ENCODE results near the gene SLC39A7.

The SLC39A7 gene, protein sequence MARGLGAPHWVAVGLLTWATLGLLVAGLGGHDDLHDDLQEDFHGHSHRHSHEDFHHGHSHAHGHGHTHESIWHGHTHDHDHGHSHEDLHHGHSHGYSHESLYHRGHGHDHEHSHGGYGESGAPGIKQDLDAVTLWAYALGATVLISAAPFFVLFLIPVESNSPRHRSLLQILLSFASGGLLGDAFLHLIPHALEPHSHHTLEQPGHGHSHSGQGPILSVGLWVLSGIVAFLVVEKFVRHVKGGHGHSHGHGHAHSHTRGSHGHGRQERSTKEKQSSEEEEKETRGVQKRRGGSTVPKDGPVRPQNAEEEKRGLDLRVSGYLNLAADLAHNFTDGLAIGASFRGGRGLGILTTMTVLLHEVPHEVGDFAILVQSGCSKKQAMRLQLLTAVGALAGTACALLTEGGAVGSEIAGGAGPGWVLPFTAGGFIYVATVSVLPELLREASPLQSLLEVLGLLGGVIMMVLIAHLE

DNA sequence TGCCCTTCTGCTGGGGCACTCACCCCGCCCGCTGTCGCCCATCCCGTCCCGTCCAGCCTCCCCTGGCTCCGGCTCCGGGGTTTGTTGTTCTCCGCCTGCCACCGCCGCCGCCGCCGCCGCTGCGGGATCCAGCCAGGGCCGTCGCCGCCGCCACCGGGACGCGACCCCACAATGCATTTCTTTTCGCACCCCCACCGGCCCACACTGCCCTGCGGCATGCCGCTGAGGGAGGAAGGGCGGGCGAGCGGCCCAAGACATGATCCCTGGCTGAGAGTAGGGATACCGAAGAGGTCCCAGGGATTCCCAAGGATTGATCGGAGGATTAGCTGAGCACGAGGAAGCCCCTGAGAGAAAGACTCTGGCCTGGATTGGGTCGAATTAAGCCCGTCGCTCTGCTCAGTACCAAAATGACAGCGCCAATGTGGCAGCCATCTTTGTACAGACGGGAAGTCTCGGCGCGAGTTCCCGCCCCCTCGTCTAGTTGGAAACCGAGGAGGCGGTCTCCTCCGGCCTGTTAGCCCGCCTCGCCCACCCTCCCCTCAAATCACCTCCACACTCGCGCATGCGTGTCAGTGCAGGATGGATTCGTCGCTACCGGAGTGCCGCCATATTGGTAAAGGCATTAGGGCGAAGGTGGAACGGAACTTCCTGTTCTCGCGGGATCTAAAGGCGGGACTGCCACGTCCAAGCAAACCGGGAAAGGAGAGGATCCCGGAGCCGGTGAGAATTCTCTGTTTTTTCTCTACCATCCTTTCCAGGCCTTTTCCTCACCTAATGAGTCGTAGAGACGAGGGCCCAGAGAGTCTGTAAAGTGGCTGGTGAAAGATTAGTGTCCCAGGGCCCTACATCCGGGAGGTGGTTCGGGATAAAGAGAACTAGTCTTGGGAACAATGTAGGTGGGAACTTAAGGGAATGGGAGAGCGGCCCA lies at the start of gene SLC39A7, which contains the start of gene RXRB:
TSS of gene SLC39A7 (plus strand) at position 649 of the 928 bp plus-strand sequence. CDS start 379 bp downstream, outside the sequence.
TSS of gene RXRB (minus strand) at position 447 of the 928 bp plus-strand sequence. CDS start at position 258, 189 bp downstream.
- DNase-seq = peak; percentile 98 to 99

DNA sequence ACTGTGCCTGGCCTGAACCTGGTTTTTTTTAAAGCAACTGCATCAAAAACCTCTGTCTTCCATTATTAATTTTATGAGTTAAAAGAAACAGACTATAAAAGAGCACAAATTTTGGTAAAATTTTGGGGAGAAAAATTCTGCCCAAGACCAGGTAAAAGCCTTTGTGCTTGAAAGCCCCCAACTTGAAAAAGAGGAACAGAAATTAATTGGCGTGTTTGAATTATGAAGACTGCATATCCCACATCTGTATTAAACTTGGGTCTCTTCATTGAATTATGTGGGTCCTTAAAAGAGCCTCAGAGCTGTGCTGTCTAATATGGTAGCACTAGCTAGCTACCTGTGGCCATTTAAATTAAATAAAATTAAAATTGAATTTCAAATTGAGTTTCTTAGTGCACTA lies 49.6 kb upstream of the SLC39A7 start:
- no peak for DNase-seq

DNA sequence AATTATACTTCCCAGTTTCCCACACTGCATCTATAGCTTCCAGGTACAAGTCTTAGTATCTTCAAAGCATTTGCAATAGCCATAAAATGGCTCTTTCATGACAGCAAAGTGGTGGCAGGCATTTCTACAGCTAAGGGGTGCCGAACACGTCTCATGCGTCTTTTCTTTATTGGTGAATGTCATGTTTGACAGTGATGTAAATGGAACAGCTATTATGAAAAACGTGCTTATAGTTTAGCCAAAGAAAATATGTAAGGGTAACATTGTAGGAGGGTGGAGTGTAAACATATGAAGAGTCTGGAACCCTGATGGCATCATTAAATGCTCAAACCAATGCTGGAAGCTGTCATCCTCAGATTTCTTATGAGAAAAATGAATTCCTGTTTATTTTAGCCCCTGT lies 46.3 kb upstream of the SLC39A7 start:
- no peak for DNase-seq

DNA sequence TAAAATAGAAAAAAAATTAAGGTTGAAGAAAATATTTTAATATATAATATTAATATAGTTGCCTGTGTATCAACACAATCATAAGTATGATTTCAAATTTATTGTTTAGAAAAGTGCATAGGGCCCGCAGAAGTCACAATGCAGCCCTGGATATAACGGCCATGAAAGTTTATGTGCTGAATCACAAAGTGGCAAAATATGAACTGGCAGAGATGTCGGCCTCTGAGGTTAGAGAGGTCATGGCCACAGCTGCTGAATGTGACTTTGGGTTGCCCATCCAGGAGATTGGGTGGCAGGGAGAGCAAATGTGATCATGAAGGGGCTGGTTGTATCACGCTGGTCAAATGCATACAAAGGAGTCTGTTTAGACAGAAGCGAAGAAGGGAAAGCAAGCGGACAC lies 44.1 kb upstream of the SLC39A7 start:
- no peak for DNase-seq

DNA sequence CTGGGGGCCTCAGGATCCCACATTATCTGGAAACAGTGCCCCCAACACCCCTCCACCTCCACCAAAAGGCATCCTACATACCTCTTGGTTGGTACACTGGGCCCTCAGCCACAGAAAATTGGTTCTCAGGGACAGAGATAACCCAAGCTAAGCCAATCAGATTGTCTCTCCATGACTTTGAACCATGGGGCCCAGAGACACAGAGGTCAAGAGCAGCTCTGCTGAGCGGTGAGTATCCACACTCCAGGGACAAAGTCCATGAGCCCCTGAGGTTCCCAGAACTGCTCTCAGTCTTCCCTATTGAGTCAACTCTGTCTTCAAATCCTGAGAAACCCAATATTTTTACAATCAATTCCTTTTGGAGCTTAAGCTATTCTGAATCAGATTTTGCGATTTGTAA lies 43.7 kb upstream of the SLC39A7 start:
- DNase-seq = no peak

DNA sequence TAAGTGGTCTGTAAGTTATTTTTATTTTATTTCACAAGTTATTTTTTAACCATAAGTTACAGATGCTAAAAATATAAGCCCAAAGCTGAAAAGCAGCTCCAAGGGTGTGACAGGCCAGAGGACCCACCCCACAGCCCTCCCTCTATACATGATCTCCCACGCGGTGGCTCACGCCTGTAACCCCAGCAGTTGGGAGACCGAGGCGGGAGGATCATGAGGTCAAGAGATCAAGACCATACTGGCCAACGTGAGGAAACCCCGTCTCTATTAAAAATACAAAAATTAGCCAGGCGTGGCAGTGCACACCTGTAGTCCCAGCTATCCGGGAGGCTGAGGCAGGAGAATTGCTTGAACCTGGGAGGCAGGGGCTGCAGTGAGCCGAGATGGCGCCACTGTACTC lies 40.6 kb upstream of the SLC39A7 start:
- no peak for DNase-seq

DNA sequence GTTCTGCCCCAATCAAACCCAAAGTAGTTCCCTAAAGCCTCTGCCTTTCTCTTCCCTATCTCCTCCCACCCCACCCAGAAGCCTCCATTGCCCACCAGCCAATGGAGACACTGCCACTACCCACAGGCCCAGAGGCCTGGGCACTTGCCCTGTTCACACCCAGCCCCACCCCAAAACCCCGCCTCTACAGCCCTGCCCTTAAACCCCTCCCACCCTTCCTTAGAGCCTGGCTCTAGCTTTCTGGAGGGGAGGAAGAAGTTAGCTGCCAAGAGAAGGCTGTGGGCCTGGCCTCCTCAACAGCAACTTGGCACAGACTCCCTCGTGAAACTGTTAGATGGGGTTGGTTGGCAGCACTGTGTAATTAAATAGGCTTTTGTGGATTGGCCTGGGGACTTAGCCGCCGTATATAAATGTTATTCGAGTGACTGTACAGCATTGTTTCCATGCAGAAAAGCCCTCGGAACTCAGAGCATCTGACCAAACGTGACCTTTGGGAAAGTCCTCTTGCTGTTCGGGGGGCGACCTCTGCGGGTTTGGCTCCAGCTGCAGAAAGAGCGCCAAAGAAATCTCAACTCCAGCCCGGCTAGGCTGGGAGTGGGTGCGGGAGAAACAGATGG lies 39.8 kb upstream of the SLC39A7 start:
- DNase-seq = no peak

DNA sequence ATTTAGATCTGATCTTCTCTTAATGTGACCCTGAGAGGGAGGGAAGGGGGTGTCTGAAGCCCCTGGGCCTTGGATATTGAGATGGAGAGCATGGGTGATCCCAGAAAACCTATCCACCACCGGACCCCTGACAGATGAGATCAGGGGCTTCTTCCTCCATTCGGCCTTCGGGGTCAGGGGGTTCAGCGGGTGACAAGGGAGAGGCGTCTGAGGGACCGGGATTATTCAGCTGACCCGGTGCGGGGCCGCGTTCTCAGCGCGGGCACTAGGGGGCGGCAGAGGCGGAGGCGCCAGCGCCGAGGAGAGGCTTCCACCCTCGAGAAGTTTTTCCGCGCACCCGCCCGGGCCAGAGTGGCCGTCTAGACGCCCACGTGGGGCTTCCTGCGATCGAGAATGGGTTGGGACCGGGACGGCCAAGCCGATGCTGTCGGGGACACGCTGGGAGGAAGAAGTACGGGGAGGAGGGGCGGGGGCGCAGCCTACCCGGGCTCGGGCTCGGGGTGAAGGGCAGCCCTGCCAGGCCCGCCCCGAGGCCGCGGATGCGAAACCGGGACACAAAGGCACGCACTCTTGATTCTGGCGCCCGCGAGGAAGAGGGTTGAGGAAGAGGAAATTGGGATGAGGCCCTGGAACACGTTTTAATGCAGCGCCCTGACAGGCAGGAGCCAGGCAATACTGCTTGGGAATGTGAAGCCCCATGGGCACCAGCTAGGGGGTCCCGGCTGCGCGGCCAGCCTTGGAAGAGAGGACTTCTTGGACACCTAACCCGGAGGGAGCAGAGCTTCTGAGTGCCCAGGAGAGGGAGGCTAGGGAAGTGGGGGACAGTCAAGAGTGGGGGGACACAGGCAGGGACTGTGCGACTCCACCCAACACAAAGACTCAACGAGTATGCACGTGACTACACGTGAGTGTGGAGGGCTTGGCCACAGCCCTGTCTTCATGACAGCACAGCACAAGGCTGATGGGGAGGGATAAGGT lies 39.0 kb upstream of the SLC39A7 start:
- DNase-seq = peak; percentile 75 to 79

DNA sequence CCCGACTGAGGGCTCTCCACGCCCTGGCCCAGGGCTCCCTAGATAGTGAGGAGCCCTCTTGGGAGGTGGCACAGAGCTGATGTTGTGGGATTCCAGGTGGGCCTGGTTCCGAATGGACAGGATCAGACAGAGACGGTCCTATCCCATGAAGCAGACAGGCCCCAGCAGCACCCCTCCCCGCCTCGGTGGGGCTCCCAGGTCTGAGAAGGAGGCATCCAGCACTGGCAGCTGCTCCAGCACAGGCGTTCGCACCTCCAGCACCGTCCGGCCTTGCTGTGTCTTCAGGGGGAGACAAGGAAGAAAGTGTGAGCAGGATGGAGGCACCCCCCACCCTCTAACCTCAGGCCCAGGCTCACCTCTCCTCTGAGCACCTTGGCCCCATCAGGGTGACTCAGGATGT lies 37.1 kb upstream of the SLC39A7 start:
- DNase-seq = no peak

DNA sequence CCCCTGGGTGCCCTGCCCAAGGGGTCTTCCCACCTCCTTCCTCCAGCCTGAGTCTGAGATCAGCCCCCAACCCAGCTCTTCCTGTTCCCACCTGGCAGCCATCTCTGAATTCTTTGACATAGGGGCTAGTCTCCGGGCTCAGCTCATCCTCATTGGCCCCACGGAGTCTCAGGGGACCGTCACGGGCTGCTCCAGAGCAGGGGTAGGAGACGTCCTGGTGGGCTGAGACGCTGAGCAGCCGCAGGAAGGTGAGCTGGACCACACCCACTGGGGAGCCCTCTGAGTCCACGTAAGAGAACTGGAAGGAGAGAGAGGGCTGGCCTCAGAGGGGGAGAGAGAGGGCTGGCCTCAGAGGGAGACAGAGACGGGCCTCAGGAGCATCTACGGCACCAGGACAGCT lies 36.5 kb upstream of the SLC39A7 start:
- no peak for DNase-seq

DNA sequence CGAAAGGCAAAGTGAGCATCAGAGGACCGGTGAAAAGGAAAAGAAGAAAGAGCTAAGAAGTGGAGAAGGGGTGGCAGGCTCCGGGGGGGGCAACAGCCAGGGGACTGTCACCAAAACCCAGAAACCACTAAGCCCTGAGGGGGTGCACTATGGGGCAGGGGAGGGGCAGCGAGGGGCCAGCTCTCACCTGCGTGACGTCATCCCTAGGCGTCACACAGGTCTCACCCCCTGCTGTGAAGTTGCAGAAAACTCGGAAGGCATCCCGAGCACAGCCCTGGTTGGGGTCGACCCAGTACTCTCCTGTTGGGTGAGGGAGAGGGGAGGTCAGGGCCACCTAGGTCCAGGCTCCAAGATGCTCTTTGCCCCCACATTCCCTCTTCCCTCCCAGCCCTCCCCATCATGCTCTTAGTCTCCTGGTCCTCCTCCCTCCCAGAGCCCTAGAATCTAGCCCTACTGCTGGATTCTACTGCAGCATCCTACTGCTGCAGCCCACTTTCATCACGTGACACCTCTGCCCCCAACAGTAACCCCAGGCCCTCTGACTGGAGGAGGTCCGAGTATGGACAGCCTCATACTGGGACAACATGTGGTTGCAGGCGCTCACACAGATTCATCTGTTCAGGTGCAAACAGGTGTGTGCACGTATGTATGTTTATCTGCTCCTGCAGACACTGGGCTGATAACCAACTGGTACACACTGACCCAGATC lies 35.8 kb upstream of the SLC39A7 start:
- no peak for DNase-seq

DNA sequence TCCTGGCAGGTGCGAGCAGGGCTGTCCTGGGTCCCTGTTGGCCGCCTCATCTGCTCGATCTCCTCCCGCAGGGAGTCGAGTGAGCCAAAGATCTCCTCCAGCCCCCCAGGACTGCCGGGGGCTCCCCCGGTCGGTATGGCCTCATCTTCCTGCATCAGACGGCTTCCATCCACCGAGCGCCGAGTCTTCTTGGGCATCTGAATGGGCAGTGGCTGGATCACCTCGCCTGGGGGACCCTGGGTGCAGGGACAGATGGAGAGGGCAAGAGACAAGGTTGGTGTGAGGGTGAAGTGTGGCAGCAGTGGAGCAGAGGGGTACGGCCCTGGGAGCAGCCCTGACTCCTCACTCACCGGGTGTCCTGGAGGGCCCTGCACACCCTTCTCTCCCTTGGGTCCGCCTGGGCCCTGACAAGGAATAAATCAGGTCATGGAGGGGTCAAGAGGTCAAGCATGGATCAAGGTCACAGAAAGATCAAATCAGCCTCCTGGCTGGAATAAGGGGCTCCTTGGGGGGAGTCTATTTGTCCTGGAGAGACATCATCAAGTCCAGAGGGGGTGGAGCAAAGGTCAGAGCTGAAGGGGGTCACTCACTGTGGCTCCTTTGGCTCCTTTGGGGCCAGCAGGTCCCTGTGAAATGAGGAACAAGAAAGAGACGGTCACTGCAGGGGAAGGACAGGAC lies 34.9 kb upstream of the SLC39A7 start:
- no peak for DNase-seq

DNA sequence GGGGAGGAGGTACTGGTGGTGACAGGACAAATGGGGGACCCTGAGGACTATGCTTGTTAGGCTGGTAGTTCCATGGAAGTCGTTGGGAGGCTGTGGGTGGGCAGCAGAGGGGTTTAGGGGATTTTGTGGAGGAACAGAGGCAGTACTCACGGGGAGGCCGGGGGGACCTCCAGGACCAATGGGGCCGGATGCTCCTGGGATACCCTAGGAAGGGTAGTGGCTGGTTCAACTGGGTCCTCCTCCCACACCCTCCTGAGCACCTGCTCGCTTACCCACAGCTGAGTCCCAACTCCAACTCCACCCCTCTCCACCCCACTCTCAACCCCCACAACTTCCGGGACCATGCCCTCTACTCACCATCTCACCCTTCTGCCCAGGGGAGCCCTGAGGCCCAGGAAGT lies 34.3 kb upstream of the SLC39A7 start:
- no peak for DNase-seq

DNA sequence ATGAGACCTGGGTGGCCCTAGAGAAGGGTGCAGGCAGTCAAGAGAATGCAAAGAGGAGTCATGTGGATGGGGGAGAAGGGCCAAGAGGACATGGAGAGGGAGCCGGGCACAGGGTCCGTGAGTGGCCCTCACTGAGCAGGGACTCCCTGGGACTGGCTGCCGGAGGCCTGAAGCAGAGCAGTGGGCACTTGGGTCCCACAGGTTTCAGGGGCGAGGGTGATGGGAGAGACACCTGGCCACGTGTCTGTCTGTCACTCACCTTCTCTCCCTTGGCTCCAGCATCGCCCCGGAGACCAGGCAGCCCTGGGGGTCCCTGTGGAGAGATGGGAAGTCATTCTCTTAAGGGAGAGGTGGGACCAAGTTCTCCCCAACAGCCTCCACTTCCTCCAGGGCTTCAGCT lies 33.9 kb upstream of the SLC39A7 start:
- no peak for DNase-seq

DNA sequence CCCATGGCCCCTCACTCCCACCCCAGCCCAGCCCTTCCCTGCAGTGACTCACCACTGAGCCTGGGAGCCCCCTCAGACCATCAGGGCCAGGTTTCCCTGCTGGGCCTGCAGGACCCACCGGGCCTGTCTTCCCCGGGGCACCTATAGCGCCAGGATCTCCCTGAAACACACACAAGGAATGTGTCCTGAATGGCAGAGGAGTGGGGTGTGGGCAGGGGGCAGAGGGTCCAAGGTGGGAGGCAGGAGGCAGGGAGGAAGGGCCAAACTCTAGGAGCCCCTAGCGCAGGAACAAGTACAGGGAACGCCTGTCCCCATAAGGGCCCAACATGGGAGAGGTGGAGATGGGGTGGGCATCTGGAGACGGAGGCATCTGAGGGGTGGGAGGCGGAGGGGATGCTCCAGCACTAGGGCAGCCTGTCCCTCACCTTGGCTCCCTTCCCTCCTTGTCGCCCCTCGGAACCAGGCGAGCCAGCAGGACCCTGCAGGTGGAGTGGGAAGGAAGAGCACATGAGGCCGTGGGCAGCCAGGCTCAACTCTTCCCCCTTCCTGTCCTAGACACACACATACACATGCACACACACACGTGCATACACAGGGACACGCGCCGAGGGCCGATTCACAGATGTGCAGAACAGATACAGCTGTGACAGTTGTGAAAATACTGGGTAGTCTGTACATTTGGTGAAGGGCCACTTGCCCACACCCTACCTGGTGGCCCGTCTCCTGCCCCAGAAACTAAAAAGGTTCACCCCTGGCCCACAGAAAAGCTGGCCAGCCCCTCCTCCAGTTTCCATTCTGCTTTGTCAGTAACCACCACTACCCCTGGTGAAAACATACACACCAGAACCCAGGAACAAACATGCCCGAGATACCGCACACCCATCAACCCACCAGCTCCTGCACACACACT lies 33.0 kb upstream of the SLC39A7 start:
- DNase-seq = no peak

DNA sequence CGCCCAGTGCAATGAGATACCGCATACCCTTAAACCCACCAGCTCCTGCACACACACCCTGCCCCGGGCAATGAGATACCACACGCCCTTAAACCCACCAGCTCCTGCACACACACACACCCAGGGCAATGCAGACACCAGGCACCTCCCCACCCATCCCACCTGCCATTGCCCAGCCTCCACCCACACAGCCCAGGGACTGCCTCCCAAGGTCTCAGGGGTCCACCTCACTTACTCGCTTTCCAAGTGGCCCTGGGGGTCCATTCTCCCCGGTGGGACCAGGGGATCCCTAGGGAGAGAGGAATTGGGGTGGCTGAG lies 32.4 kb upstream of the SLC39A7 start:
- DNase-seq = no peak

DNA sequence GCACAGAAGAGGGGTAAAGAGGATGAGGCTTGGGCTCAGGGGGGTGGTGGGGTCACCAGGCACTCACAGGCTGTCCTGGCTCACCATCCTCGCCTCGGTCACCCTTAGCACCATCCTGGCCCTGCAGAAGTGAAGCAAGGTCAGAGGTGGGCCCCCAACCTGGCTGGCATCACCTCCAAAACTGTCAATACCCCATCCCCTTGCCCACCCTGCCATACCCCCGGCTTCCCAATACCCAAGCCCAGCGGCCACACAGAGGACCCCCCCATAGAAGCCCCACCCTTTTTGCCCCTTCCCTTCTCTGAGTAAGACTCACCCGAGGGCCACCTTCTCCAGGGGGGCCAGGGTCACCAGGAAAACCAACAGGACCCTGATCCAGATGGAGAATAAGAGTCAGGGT lies 32.0 kb upstream of the SLC39A7 start:
- DNase-seq = no peak

DNA sequence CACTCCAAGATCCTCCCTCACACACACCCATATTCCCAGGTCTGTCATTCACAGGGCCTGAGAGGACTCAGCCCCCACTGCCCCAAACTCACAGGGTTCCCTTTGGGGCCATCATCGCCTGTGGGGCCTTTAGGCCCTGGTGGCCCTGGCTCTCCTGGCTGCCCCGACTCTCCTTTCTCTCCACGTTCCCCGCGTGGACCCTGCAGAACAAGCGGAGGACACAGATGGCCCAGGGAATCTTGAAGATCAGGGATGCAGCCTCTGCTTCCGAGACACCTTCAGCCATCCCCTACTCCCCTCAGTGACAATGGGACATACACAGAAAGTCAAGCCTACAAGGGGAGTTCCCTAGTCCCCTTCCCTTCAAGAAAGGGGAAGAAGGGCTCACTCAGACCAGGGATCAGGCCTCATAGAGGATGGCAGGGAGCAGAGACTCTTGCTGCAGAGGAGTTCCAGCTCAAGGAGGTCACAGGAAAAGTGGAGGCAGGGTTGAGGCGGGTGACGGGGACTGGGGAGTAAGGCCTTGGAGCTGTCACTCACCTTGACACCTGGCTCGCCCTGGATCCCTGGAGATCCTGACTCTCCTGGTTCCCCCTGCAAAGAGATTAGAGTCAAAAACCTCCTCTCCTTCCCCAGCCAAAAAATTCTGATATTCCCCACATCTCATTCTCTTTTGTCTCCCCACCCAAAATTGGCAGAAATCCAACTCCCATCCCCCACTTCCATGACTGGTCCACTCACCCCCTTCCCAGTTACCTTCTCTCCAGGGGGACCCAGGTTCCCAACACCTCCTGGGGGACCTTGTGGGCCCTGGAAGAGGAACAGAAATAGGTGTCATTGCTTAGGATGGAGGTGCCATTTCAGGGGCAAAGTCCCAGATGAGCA lies 31.1 kb upstream of the SLC39A7 start:
- DNase-seq = no peak
